ENCODE results near the gene RPAIN. TPM values are rescaled to one million over a fixed set of nuclear protein-coding genes. Genes with fewer than 3 reads are reported as not detected.

Gene RPAIN
- total and polyA plus RNA-seq, 9 donors = 26.5 to 46.7 (median 34.1) TPM

DNA sequence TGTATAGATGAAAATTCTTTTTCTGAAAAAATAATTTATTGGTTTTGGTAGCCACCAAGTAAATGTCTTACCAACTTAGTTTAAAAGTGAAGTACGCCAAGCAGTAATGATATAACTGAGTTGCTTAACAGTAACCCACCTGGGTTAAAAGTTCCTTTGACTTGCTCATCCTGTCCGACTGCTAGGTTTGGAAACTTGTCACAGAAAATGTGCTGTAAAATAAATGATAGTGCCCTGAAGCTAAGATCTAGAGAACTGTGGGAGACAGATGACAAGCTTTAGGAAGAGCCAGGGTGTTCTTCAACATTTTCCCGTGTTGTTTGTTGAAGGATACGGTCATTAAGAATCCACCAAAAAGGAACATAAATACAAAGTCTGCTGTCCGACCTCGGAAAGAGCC is 61.0 kb downstream of the RPAIN start:
- no peaks in the 10 kb centered on the region for H3K27me3 ChIP-seq
- intact Hi-C loops (cut with DNase I) = no loop called here
- peaks cover 3% of the 10 kb centered on the region for H3K4me1 ChIP-seq (ENCODE audit: insufficient read depth)
- H3K27ac ChIP-seq = no peak overlapping the region
- no peak for DNase-seq
- WGBS, 3 donors = 79 to 83% (median 82%) methylated on average over 6 of the region's 6 CpGs
- H3K4me3 ChIP-seq = no peak overlapping the region
- H3K36me3 ChIP-seq = no peaks in the 10 kb centered on the region
- TF ChIP-seq POLR2A (IDR thresholded peaks at IDR 0.05) (no peak), EP300 (IDR thresholded peaks at IDR 0.05) (no peak)
- TF ChIP-seq, protein P1, sequence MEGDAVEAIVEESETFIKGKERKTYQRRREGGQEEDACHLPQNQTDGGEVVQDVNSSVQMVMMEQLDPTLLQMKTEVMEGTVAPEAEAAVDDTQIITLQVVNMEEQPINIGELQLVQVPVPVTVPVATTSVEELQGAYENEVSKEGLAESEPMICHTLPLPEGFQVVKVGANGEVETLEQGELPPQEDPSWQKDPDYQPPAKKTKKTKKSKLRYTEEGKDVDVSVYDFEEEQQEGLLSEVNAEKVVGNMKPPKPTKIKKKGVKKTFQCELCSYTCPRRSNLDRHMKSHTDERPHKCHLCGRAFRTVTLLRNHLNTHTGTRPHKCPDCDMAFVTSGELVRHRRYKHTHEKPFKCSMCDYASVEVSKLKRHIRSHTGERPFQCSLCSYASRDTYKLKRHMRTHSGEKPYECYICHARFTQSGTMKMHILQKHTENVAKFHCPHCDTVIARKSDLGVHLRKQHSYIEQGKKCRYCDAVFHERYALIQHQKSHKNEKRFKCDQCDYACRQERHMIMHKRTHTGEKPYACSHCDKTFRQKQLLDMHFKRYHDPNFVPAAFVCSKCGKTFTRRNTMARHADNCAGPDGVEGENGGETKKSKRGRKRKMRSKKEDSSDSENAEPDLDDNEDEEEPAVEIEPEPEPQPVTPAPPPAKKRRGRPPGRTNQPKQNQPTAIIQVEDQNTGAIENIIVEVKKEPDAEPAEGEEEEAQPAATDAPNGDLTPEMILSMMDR (IDR thresholded peaks at IDR 0.05) = no peak
- H3K9me3 ChIP-seq = peaks cover 0 to 4% of the 10 kb centered on the region in 2 donors

DNA sequence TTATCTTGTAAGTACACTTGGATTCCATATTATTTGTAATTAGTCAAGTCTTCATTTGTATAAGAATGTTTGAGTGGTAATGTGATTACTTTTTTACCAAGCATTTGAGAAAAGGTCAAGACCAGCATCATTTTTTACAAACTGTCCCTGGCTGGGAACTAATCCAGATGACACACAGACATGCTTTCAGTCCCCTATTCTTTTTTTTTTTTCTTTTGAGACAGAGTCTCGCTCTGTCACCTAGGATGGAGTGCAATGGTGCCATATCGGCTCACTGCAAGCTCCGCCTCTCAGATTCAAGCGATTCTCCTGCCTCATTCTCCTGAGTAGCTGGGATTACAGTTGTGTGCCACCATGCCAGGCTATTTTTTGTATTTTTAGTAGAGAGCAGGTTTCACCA is 61.5 kb downstream of the RPAIN start:
- WGBS, 3 donors = 95 to 97% (median 95%) methylated on average over 4 of the region's 4 CpGs
- DNase-seq = no peak
- Histone ChIP-seq H3K27me3 (no peaks in the 10 kb centered on the region), H3K27ac (no peak overlapping the region), H3K9me3 (peaks cover 0 to 4% of the 10 kb centered on the region in 2 donors), H3K4me3 (no peak overlapping the region), H3K4me1 (ENCODE audit: insufficient read depth) (peaks cover 3% of the 10 kb centered on the region), H3K36me3 (no peaks in the 10 kb centered on the region)
- TF ChIP-seq POLR2A (IDR thresholded peaks at IDR 0.05) (no peak), EP300 (IDR thresholded peaks at IDR 0.05) (no peak)
- TF ChIP-seq, protein P1 (IDR thresholded peaks at IDR 0.05) = no peak
- intact Hi-C loops (cut with DNase I) = no loop called here

Other genes with a start within 250 kb of the RPAIN start
- 10 to 100 TPM; 16.9 to 35.6 (median 21.9) TPM for gene ZNF594, start 228.3 kb upstream of the RPAIN start, total RNA-seq
- gene ZNF594, start 228.3 kb upstream of the RPAIN start, polyA plus RNA-seq = 1 to 10 TPM; 6.4 to 7.4 TPM
- 1 to 10 TPM in 6 of 7 donors, under 1 TPM in 1; 0.60 to 3.6 (median 1.3) TPM for gene SCIMP, start 185.3 kb upstream of the RPAIN start, total RNA-seq
- gene SCIMP, start 185.3 kb upstream of the RPAIN start, polyA plus RNA-seq = 1 to 10 TPM in 1 of 2 donors, under 1 TPM in 1; 0.45 to 8.3 TPM
- gene RABEP1, start 137.9 kb upstream of the RPAIN start, total RNA-seq = 10 to 100 TPM; 19.5 to 48.7 (median 40.5) TPM
- 10 to 100 TPM; 15.1 to 36.6 TPM for gene RABEP1, start 137.9 kb upstream of the RPAIN start, polyA plus RNA-seq
- gene NUP88, start 520 bp upstream of the RPAIN start, total RNA-seq = 10 to 100 TPM; 36.5 to 77.7 (median 42.3) TPM
- gene NUP88, start 520 bp upstream of the RPAIN start, polyA plus RNA-seq = 10 to 100 TPM; 31.7 to 43.5 TPM
- 10 to 100 TPM; 58.1 to 96.9 (median 73.2) TPM for gene C1QBP, start 19.0 kb downstream of the RPAIN start, total RNA-seq
- 100 to 1,000 TPM in 1 of 2 donors, 10 to 100 TPM in 1; 73.6 to 192 TPM for gene C1QBP, start 19.0 kb downstream of the RPAIN start, polyA plus RNA-seq
- 10 to 100 TPM in 5 of 7 donors, 1 to 10 TPM in 2; 4.9 to 15.1 (median 10.9) TPM for gene DHX33, start 48.8 kb downstream of the RPAIN start, total RNA-seq
- gene DHX33, start 48.8 kb downstream of the RPAIN start, polyA plus RNA-seq = 1 to 10 TPM; 5.2 to 8.5 TPM
- gene DERL2, start 66.0 kb downstream of the RPAIN start, total RNA-seq = 10 to 100 TPM; 15.1 to 68.6 (median 51.2) TPM
- 10 to 100 TPM; 35.4 to 57.3 TPM for gene DERL2, start 66.0 kb downstream of the RPAIN start, polyA plus RNA-seq
- 10 to 100 TPM in 6 of 7 donors, 1 to 10 TPM in 1; 9.3 to 19.8 (median 16.4) TPM for gene MIS12, start 66.4 kb downstream of the RPAIN start, total RNA-seq
- 10 to 100 TPM; 11.6 to 15.7 TPM for gene MIS12, start 66.4 kb downstream of the RPAIN start, polyA plus RNA-seq
- gene NLRP1, start 164.3 kb downstream of the RPAIN start, total RNA-seq = 10 to 100 TPM; 43.7 to 75.9 (median 64.5) TPM
- 10 to 100 TPM; 29.3 to 45.4 TPM for gene NLRP1, start 164.3 kb downstream of the RPAIN start, polyA plus RNA-seq

All from ovary (tissue), 9 donors.